Thyroid gland (tissue), 4 donors: ENCODE measurements around the gene TNS4.

Experiments used
- POLR2A ChIP-seq, 2 donors: fragments of 450-650 bp; IDR thresholded peaks; one replicate each; pipeline ENCODE4 v1.6.1; 2017; ENCODE audit warnings: antibody characterized with exemption in 2 of 2, mild to moderate bottlenecking in 2 of 2, moderate library complexity in 1 of 2
- TF ChIP-seq, protein P1 (sequence below), 6 experiments: fragments of 200-600 bp in 3 of 6; fragments of 450-650 bp in 3 of 6; sonication (generic) in 3 of 6; IDR thresholded peaks; one replicate each; pipeline ENCODE4 v1.5.1; 2016 to 2019; ENCODE audit warnings: antibody characterized with exemption in 6 of 6, mild to moderate bottlenecking in 2 of 6, inconsistent platforms in 1 of 6, moderate library complexity in 1 of 6

DNA sequence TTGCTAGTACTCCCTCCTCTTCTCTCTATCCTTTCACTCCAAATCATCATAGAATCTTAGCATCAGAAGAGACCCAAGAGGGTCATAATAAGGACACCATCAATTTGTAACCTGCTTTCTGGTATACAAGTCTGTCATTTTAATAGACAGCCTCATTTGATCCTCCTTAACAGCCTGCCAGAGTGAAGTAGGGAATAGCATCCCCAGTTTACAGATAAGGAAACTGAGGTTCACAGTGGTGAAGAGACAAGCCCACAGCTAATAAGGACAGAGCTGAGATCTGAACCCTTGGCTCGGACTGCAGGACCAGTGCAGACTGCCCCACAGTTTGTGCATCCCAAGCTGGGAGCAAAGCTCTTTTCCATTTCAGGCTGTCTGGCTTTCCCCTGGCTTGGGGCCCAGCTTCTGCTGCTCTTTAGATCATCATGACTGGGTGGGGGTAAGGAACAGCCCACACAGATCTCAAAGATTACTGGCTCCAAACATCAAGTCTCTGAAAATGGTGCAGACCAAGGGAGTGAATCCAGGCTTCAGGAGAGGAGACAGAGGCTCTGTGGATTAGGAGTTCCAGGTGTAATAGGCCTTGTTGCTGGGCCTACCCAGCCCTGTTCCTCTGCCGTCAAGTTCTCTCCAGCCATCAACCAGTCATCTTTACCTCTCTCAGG, 68.4 kb downstream of the TNS4 start:
- no peak for TF ChIP-seq POLR2A (IDR thresholded peaks at IDR 0.05)
- TF ChIP-seq, protein P1, sequence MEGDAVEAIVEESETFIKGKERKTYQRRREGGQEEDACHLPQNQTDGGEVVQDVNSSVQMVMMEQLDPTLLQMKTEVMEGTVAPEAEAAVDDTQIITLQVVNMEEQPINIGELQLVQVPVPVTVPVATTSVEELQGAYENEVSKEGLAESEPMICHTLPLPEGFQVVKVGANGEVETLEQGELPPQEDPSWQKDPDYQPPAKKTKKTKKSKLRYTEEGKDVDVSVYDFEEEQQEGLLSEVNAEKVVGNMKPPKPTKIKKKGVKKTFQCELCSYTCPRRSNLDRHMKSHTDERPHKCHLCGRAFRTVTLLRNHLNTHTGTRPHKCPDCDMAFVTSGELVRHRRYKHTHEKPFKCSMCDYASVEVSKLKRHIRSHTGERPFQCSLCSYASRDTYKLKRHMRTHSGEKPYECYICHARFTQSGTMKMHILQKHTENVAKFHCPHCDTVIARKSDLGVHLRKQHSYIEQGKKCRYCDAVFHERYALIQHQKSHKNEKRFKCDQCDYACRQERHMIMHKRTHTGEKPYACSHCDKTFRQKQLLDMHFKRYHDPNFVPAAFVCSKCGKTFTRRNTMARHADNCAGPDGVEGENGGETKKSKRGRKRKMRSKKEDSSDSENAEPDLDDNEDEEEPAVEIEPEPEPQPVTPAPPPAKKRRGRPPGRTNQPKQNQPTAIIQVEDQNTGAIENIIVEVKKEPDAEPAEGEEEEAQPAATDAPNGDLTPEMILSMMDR (IDR thresholded peaks at IDR 0.05): no peak
